ENCODE measurements around the gene SYNE1.
A peak's percentile ranks its signal among the peaks of the same experiment; 100 is the strongest.

The SYNE1 gene

DNA sequence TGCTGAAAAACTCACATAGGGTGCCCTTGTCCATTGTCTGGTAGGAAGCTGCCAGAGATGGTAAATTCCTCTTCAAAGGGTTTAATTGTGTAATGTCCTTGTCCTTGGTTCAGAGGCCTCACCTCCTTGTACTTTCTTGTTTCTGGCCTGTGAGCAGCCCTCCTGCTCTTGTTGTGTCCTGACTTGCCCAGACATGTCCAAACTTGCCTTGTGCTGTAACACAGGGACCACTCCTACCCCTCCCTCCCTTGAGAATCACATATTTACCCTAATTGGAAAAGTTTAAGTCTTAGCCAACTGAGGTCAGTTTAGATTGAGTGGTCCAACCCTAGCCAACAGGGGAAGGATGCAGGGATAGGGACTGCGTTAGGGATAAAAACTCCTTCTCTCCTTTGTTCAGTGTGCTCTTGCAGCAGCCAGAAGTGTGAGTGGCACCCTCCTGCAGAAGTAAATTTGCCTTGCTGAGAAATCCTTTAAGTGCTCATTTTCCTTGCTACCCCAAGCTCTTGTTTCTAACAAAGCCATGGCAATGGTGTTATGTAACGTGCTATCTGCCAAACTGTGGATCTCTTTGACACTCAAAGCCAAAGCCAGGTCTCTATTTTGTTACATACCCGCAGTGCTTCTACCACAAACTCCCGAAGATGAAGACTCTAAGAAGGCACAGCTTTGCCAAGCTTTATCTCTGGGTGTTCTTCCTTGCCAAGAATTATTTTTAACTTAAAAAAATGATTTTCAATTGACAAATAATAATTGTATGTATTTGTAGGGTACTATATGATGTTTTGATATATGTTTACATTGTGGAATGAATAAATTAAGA is 415.1 kb downstream of the SYNE1 start:
- DNase-seq, result no peak

- DNase-seq, result no peak
These were observed 416.4 kb downstream of the SYNE1 start for GRCh38 chr6:152220786-152221185.

GRCh38 chr6:152218887-152219286 is 418.3 kb downstream of the SYNE1 start:
- DNase-seq, result peak; percentile 51

GRCh38 chr6:152212437-152212836 is 424.7 kb downstream of the SYNE1 start:
- DNase-seq, result no peak

GRCh38 chr6:152209211-152209610 is 428.0 kb downstream of the SYNE1 start:
- DNase-seq, result no peak

- peak; percentile 53 for DNase-seq
These were observed 429.0 kb downstream of the SYNE1 start for GRCh38 chr6:152207915-152208714.

DNA sequence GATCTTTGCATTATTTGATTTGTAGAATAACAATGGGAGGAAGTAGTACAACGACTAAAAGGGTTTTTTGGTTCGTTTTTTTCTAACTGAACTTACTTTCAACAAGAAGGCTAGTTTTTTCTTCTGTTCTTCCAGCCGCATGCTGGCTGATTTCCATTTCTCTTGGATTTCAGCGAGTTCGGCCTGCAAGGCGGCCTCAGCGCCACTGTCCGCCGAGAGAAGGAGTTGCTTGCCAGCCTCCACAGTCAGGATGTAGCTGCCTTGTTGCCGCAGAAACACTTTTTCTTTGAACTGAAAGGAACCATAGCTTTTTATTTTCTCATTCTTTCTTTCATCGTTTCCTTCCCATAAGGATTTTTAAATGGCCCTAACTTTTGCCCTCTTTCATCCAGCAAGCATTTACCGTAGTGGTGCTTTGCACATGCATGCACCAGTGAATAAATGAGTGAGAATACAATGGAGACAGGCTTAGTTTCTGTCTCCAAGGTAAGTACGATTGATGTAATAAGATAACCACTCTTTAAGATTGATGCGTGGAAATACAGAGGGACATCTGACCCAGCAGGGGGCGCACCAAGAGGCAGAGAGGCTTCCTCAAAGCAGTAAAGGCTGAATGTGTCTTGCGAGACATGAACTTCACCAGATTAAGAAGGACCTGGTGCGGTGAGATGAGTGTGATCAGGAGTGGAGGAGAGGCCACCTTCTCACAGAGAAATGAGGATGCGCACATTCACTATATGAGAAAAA is 430.9 kb downstream of the SYNE1 start:
- no peak for DNase-seq

DNA sequence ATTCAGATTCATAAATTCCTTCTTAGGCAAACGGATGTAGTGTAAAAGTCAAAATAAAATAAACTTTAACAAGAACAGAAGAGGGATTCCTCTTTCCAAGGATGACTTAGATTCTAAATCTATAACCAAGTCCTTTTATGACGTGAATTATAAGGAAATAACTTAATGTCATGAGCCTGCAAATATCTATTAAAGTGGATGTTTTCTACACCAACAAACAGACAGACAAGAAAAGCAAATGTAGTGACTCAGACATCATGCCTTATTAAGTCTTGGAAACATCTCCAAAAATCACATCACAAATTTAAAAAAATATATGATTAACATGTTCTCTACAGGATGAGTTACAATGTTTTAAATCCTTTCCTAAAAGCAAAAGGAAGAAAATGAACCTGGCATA is 432.6 kb downstream of the SYNE1 start:
- DNase-seq, result no peak

DNA sequence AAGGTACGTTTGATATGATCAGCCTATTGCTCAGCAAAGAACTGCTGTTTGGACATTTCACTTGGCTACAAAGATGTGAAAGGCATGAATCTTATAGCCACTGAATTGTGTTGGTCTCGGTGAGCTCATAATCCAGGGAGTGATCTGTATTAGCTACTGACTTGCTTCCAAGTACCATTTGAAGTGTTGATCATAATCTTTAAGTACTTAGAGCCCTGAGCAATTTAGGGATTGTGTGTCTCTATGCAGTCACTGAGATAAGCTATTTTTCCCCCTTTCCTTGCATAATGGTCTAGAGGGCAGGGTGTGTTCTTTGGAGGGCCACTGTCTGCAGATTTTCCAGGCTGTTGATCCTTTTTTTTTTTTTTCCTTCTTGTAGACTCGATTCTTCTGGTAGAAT is 436.0 kb downstream of the SYNE1 start:
- no peak for DNase-seq

DNA sequence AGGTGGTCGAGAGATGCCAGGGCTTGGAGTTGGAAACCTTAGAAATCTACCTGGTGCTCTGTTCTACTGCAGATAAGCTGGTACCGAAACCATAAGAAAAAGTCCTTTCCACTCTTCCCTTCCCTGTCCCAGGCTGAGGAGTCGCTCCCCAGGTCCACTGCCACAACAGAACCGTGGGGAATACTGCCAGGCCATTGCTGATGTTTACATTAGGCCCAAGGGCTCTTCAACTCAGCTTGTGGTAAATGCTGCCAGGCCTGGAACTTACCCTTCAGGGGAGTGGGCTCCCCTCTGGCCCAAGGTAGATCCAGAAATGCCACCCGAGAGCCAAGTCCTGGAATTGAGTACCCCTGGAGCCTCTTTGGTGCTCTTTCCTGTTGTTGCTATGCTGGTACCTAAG is 441.3 kb downstream of the SYNE1 start:
- no peak for DNase-seq

GRCh38 chr6:152189736-152190135 is 447.4 kb downstream of the SYNE1 start:
- no peak for DNase-seq

GRCh38 chr6:152188011-152188410 is 449.2 kb downstream of the SYNE1 start:
- DNase-seq, result no peak

- no peak for DNase-seq
These were observed 450.3 kb downstream of the SYNE1 start for GRCh38 chr6:152186840-152187239.

DNA sequence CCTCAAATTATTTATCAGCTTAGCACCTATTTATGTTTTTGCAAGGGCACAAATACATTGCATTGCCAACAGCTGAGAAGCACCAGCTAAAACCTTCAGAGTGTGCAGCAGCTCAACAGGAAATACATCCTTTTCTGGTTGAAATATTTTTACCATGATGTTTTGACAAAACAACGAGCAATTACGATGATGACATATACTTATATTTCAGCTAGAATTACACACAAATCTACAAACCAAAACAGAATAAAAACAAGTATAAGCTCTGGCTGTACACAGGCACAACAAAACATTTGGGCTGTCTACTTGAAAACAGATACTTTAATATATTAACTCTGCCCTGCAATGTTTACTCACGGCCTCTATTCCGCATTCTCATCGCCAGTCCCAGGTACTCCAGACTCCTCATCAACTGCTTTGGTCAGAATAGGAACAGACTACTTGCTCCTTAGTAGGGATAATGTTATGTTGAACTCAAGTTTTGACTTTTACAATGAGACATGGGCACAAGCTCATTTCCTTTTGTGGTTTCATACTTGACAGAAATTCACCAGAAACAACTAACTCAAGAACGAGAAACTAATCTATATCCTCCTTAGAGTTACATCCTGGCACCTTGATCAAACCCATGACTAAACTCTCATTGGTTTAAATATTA is 452.1 kb downstream of the SYNE1 start:
- peak; percentile 34 for DNase-seq

DNA sequence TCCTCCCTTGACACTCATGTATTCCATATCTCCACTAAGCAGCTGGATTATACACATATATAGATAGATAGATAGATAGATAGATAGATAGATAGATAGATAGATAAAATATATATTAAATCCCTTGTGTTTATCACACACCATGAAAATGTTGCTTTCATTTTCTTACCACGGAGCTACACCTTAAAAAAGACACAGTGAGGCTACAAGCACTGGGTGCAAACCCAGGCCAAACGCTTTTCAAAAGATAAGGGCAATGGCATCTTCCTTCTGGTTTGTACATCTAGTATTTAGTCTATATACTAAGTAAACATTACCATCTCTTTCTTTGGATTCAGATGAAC is 452.6 kb downstream of the SYNE1 start:
- DNase-seq, result no peak

GRCh38 chr6:152180601-152181000 is 456.6 kb downstream of the SYNE1 start:
- DNase-seq, result no peak

DNA sequence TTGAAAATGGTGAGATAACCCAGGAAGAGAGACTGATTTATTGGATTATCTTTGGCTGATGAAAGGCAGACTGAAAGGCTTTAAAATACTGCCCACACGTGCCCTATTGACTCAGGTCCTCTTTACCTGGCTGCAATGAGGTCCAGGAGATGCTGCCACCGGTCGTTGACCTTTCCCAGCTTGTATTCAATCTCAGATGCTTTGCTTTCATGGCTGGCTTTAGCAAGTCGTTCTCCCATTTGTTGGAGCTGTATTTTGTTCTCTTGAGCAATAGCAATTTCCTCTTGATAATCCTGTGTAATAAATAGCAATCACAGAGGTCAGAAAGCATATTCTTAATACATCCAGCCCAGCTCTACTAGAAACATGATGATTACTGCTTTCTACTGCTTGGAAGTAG is 460.9 kb downstream of the SYNE1 start:
- DNase-seq, result no peak

GRCh38 chr6:152173957-152174356 is 463.2 kb downstream of the SYNE1 start:
- DNase-seq, result no peak

DNA sequence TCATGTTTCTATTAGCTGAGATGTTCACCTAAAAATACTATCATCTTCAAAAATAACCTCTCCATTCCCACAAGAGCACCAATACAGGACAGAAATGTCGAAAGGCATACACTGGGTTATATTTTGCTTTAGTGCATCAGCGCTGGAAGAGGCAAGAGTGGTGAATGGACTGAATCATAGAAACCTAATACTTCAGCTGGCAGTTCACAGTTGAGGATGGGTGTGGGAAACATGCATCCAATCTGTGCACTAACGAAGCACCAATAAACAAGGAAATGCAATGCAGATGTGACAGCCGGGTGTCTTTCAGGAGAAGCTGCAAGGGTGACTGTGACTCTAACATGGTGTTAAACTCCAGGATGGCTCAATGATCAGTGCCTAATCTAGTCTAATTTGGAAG is 463.8 kb downstream of the SYNE1 start:
- DNase-seq, result no peak

DNA sequence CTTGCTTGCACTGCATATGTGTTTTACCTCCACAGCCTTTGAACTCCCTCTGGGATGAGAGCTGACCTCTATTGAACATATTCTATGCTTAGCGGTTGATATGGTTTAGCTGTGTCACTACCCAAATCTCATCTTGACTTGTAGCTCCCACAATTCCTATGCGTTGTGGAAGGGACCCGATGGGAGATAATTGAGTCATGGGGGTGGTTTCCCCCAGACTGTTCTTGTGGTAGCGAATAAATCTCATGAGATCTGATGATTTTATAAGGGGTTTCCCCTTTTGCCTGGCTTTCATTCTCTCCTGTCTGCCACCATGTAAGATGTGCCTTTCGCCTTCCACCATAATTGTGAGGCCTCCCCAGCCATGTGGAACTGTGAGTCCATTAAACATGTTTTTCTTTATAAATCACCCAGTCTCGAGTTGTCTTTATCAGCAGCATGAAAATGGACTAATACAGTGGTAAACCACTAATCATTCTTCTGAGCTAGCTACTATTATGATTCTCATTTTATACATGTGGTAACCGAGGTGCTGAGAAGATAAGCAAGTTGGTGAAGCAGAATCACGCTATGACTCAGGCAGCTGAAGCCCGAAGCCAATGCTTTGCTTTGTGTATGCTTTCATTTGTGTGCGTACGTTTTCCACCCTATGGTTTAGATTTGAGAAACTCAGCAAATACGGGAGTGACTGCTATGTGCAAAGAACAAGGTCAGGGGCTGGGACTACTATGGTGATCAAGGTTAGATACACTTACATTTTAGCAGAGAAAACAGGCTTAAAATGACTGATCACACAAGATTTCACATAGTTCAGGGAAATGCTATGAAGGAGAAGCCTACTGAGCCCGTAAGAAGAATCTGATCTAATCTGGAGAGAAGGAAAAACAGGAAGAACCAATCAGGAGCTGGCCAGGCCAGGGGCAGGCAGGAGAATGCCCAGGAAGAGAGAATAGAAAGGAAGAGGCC is 466.2 kb downstream of the SYNE1 start:
- no peak for DNase-seq

- no peak for DNase-seq
These were observed 466.9 kb downstream of the SYNE1 start for GRCh38 chr6:152170313-152170701.
